ENCODE measurements around the gene EHMT2. TPM values are rescaled to one million over a fixed set of nuclear protein-coding genes. Genes with fewer than 3 reads are reported as not detected.

The EHMT2 gene
- total RNA-seq, 2 donors from 2014 or later: 113 to 121 TPM

- H3K4me3 Mint-ChIP-seq: peak within 1 kb of the TSS; percentile 92
- 0 to 1% methylated on average over 21 to 64 of the region's 64 CpGs for WGBS, 2 experiments (ENCODE audit: insufficient coverage in 1 of 2, insufficient read length in 1 of 2)
- Histone ChIP-seq H3K9ac (ENCODE audit: extremely low read depth, low read length, poor library complexity, severe bottlenecking) (peak within 1 kb of the TSS; percentile 76), H3K9me3 (ENCODE audit: control insufficient read depth, low read length) (no peaks in the 10 kb centered on the region), H3K4me3 (ENCODE audit: low read length) (peak within 1 kb of the TSS; percentile 97), H3K36me3 (ENCODE audit: control insufficient read depth, insufficient read depth, low read length) (peaks cover 27% of the 10 kb centered on the region), H3K4me1 (ENCODE audit: control insufficient read depth, insufficient read depth, low read length) (no peaks in the 10 kb centered on the region), H3K27me3 (ENCODE audit: control insufficient read depth, insufficient read depth, low read length, poor library complexity, severe bottlenecking) (no peaks in the 10 kb centered on the region), H3K27ac (ENCODE audit: low read depth, low read length) (peak within 1 kb of the TSS; percentile 64)
- TF ChIP-seq CTCF (conservative IDR thresholded peaks at IDR 0.05): no peak
- peak; percentile 100 for DNase-seq
- peaks cover 2% of the 10 kb centered on the region for H3K27me3 Mint-ChIP-seq (ENCODE audit: insufficient read depth)
- peaks cover 21% of the 10 kb centered on the region for H3K36me3 Mint-ChIP-seq (ENCODE audit: low read depth)
- H3K27ac Mint-ChIP-seq: peak within 1 kb of the TSS; percentile 97
- no peaks in the 10 kb centered on the region for H3K9me3 Mint-ChIP-seq
- H3K4me1 Mint-ChIP-seq: peaks cover 14% of the 10 kb centered on the region
These were observed 34.9 kb downstream of the EHMT2 start, which contains the start of gene NEU1 for GRCh38 chr6:31862344-31863235. Gene NEU1 (minus strand): TSS chr6:31862821. CDS start chr6:31862776, 45 bp downstream.

- no peak for DNase-seq
- WGBS, 2 experiments (ENCODE audit: insufficient coverage in 1 of 2, insufficient read length in 1 of 2): 59 to 73% methylated on average over 8 to 17 of the region's 17 CpGs
- no peaks in the 10 kb centered on the region for H3K9me3 ChIP-seq (ENCODE audit: control insufficient read depth, low read length)
- H3K27ac ChIP-seq (ENCODE audit: low read depth, low read length): no peak overlapping the region
- no peaks in the 10 kb centered on the region for H3K4me1 ChIP-seq (ENCODE audit: control insufficient read depth, insufficient read depth, low read length)
- peak overlapping the region; percentile 97 for H3K4me3 ChIP-seq (ENCODE audit: low read length)
- Mint-ChIP-seq H3K9me3 (no peaks in the 10 kb centered on the region), H3K27me3 (ENCODE audit: insufficient read depth) (peaks cover 2% of the 10 kb centered on the region), H3K36me3 (ENCODE audit: low read depth) (peaks cover 27% of the 10 kb centered on the region), H3K4me1 (peaks cover 14% of the 10 kb centered on the region), H3K4me3 (peak overlapping the region; percentile 92), H3K27ac (peak overlapping the region; percentile 97)
- TF ChIP-seq CTCF (conservative IDR thresholded peaks at IDR 0.05): no peak
- H3K27me3 ChIP-seq (ENCODE audit: control insufficient read depth, insufficient read depth, low read length, poor library complexity, severe bottlenecking): no peaks in the 10 kb centered on the region
- H3K36me3 ChIP-seq (ENCODE audit: control insufficient read depth, insufficient read depth, low read length): peaks cover 33% of the 10 kb centered on the region
- peak overlapping the region; percentile 76 for H3K9ac ChIP-seq (ENCODE audit: extremely low read depth, low read length, poor library complexity, severe bottlenecking)
These were observed 35.6 kb downstream of the EHMT2 start for GRCh38 chr6:31861919-31862343.

- Mint-ChIP-seq H3K36me3 (ENCODE audit: low read depth) (peaks cover 31% of the 10 kb centered on the region), H3K27ac (no peak overlapping the region), H3K27me3 (ENCODE audit: insufficient read depth) (peaks cover 2% of the 10 kb centered on the region), H3K9me3 (no peaks in the 10 kb centered on the region), H3K4me3 (peak overlapping the region; percentile 92), H3K4me1 (peaks cover 14% of the 10 kb centered on the region)
- DNase-seq: no peak
- no peak overlapping the region for H3K27ac ChIP-seq (ENCODE audit: low read depth, low read length)
- H3K27me3 ChIP-seq (ENCODE audit: control insufficient read depth, insufficient read depth, low read length, poor library complexity, severe bottlenecking): no peaks in the 10 kb centered on the region
- no peak overlapping the region for H3K9ac ChIP-seq (ENCODE audit: extremely low read depth, low read length, poor library complexity, severe bottlenecking)
- peak overlapping the region; percentile 97 for H3K4me3 ChIP-seq (ENCODE audit: low read length)
- 96% methylated on average over 5 to 7 of the region's 7 CpGs for WGBS, 2 experiments (ENCODE audit: insufficient coverage in 1 of 2, insufficient read length in 1 of 2)
- H3K9me3 ChIP-seq (ENCODE audit: control insufficient read depth, low read length): no peaks in the 10 kb centered on the region
- no peak for TF ChIP-seq CTCF (conservative IDR thresholded peaks at IDR 0.05)
- H3K36me3 ChIP-seq (ENCODE audit: control insufficient read depth, insufficient read depth, low read length): peaks cover 35% of the 10 kb centered on the region
- no peaks in the 10 kb centered on the region for H3K4me1 ChIP-seq (ENCODE audit: control insufficient read depth, insufficient read depth, low read length)
These were observed 36.3 kb downstream of the EHMT2 start for GRCh38 chr6:31861150-31861549.

Measured in endodermal cell (in vitro differentiated cells).